DLD1 (cell line): ENCODE measurements around the gene NR2C2AP.

Experiments
- in situ Hi-C: cut with HindIII; loops from 2 replicates; pipeline ENCODE4 v1.10.0; 2017; ENCODE audit warnings: low sequenced_read_pairs

The NR2C2AP gene

DNA sequence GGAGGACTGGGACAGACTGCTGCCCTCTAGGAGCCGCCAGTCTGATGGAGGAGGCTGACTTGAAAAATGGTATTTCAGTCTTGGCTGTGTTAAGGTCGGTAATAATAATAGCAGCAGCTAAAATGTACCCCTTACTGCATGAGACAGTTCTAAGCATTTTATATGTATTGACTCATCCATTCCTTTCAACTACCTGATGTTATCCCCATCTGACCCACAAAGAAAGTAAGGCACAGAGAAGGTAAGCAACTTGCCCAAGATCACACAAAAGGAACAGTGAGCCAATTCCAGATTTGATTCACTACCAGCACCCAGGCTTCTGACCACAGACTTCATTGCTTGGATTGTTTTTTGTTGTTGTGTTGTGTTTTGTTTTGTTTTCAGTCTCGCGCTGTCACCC, 12.6 kb upstream of the NR2C2AP start:
- in situ Hi-C loops: no loop called here

DNA sequence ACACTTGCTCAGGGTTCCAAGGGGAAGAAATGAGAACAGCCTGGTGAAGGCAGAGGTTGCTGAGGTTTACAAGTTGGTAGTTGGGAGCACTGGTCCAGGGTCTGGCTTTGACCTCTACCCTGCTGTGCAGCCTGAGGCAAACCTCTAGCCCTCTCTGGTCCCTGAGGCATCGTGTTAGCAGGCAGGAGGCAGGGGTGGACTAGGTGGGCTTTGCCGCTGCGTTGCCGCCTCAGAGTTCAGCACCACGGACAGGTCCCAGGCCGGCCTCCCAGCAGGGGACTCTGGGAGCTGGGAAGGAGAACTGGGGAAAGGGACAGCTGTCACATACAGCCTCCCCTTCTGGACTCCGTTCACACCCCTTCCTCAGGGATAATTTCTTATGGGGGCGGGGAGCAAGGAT, 11.7 kb upstream of the NR2C2AP start:
- in situ Hi-C loops: no loop called here

DNA sequence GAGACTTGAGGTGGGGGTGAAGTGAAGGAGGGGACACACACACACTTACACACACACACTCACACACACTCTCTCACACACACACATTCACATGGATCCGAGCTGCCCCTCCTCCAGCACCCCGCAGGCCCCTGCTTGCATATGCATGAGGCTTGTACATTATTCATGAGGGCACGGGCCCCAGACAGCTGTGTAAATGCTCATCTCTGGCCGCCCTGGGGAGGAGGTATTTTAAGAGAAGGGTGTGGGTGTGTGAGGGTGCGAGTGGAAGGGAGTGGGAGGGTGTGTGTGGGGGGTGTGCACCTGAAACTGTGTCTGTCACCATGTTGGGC, 10.9 kb upstream of the NR2C2AP start:
- in situ Hi-C loops: no loop called here

DNA sequence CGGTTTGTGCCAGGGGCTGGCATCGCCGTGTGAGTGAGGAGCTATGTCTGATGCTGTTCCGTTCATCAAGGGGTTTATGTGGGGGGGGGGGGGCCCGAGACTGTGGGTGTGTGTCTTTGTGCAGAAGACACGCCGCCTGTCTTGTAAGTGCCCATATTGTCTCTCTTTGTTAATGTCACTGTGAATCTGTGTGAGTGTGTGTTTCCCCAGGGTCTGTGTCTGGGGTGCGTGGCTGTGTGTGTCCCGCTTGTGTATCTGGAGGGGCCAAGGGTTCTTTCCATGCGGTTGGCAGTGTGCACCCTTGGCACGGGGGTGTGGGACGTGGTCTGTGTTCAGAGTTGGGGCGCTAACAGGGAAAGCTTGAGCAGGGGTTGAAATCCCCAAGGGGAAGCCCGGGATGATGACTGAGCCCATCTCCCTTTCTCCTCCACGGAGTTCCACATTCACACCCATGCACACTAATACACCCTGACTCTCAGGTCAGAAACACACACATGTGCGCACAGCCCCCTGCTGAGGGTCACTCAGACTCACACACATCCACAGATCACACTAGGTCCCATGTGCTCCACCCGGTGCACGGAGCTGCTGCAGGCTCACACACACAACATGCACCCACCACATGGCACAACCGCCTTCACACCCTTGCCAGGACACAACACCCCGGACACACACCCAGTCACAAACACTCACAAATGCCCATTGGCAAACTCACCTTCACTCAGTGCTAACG, 10.4 kb upstream of the NR2C2AP start:
- in situ Hi-C loops: no loop called here

DNA sequence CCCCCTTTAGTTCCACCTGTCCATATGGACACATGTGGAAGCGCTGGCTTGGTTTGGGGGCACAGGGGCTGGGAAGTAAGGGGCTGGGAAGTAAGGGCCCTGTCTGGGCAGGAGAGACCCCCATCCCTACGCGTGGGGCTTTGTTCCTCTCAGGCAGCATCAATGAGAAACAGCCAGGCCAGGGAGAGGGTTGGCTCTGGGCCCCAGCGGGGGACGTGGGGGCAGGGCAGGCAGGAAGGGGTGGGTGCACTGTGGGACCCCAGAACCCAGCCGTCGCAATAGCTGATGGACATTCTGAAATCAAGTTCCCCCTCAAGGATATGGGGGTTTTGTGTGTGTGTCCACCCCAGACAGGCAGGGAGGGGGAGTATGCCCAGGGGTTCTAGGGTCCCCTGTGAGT, 9.7 kb upstream of the NR2C2AP start:
- in situ Hi-C loops: no loop called here

DNA sequence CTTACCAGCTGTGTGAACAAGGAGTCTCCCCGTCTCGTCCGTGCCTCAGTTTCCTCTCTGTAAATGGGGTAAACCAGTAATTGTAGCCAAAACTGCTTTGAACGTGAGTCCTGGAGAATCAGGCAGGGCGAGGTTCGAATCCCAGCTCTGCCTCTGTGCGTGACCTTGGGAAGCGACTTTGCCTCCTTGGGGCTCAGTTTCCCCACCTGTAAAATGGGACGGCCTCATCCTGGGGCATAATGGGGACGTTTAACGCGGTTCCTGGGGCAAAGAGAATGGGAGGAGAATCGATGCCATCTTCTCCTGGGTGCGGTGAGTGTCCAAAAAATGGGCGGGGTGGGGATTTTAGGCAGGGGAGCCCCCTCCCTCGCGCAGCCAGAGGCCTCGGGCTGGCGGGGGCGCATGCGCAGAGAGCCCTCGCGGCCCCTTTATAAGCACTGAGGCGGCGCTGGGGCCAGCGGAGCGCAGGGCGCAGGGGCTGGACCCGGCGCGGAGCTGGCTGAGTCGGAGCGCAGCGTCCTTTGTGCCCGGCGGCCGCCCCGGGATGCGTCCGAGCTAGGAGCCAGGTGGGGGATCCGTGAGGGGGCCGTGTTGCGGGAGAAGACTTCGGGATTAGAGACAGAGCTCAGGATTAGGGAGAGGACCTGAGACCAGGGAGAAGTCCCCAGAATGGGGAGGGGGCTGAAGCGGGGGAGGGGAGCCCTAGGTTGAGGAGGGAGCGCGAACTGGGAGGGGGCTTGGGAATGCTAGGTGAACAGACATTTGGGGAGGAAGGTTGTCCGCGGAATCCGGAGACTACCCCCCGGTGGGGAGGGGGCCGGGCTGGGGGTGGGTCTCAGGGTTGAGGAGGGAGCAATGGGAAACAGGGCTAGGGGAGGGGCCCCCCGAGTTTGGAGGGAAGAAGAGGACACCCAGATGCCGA, 8.5 kb upstream of the NR2C2AP start, which contains the start of gene NCAN:
Gene NCAN (plus strand): TSS at position 460 of the 922 bp plus-strand sequence. CDS start 4,996 bp downstream, outside the sequence.
- in situ Hi-C loops: no loop called here

DNA sequence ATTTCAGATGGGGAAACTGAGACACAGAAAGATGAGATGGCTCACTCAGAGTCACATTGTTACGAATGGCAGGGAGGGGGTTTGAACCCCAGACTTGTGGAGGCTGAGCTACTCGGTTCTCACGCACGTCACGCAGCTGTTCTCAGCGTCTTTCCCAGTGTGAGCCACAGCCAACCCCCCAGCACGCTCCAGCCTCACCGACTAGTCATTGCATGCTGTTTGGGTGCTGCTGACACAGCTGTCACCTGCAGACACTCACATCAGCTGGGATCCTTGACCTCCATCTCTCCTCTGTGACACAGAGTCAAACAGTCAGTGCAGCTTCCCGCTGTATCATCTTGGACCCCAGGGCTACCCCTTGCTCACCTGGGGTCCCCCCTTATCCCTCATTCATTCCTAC, 6.2 kb upstream of the NR2C2AP start:
- in situ Hi-C loops: no loop called here

DNA sequence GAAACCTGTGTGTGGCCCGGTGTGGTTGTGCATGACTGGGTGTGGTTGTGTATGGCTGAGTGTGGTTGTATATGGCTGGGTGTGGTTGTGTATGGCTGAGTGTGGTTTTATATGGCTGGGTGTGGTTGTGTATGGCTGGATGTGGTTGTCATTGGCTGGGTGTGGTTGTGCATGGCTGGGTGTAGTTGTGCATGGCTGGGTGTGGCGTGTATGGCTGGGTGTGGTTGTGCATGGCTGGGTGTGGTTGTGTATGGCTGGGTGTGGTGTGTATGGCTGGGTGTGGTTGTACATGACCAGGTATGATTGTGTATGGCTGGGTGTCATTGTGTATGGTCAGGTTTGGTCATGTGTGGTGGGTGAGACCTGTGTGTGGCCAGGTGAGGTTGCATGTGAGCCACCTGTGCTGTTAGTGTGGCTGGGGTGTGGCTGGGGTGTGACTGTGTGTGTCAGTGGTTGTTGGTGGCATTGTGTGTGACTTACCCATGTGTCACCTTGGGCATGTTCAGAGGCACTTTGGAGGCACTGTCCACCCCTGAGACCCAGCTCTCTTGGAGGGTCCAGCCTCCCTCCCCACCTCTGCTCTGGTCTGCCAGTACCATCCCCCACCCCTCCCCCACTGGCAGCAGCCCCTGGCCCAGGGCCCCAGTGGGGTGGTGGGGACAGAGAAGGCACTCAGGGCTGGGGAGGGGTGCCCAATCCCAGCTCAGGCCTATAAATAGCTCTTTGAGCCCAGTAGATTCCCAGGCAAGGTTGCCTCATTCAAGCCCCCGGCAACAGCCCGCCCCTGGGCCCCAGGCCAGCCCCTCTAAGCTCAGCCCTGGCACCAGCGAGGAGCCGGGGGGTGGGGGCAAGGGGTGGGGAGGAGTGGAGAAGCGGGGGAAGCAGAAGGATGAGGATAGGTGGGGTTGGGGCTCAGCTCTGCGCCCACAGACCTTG, 4.7 kb upstream of the NR2C2AP start:
- in situ Hi-C loops: no loop called here

DNA sequence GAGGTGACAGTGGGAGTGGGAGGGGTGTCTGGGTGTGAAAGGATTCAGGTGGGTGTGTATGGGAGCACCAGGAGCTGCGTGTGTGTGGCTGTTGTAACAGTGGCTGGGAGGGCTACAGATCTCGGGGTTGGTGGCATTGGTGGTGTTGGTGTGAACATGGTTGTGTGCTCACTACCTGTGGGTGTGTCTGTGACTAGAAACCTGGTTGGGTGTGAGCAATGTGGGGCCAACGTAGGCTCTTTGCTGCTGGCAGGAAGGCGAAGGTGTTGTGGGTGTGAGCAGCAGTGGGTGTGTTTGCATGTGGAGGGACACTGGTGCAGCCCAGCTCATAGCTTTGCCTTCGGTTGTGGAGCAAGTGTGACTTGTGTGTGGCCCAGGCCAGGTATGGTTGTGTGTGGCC, 3.7 kb upstream of the NR2C2AP start:
- in situ Hi-C loops: no loop called here

DNA sequence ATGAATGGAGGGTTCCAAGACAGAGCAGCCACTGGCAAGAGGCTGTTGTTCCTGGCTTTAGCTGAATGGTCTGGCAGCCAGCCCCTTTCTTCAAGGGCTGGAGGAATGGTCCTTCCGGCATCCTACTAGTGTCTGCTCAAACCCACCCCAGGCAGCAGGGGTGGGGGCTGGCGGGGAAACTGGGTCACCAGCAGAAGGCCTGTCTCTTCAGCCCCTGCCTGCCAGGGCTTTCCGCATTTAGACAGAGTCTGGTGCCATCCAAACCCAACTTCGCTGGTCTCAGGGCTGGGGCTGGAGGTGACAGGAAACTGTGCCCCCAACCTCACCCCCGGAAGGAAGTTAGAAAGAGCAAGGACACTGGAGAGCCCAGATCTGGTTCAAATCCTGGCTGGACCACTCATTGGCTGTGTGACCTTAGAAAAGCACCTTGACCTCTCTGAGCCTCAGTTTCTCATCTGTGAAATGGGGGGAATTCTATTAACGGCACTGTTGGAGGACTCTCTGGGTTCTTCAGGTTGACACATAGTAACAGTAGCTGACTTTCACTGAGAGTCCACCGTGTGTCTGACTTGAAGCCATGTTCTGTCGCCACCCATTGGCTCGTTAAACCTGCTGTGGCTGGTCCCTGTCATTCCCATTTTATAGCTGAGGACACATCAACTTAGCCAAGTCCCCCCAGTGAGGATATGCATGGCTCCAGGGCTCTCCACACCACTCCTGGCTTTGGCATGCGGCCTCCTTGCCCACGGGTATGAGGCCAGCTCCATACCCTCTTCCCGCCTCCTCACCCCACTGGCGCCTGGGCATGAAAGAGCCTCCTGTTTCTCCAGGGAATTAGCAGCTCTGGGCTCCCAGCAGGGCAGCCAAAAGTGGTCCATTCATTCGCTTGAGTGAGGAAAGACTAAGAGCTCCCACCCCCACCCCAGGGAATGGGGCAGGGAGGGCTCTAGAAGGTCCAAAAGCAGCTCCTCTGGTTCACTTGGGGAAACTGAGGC, 2.5 kb upstream of the NR2C2AP start:
- in situ Hi-C loops: no loop called here

DNA sequence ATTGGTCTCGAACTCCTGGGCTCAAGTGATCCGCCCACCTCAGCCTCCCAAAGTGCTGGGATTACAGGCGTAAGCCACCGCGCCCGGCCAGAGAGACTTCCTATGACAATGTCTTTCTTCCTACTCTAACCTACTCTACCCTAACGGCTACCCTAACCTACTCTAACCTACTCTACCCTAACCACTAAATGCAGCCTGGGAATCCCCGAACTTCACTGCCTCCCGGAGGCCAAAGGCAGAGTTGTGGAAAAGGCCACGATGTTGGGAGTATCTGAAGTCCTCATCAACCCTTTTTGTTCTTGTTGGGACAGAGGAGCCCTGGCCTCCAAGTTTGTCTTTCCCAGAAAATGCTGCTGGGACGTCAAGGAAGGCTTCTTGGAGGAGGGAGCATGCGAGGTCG, 967 bp upstream of the NR2C2AP start:
- in situ Hi-C loops: no loop called here

DNA sequence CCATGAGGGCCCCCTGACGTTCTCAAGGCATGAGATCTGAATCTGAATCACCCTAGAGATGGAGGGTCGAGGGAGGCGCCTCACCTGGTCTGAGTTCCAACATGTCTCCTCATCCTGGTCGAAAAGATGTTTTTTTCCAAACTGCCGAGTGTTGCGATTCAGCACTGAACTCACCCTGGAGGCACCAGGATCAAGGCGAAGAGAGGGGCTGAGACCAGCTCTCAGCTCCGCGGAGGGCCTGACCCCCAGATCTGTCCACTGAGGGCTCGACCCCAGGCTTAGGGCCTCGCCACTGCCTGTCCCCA, 555 bp downstream of the NR2C2AP start:
- in situ Hi-C loops: no loop called here

DNA sequence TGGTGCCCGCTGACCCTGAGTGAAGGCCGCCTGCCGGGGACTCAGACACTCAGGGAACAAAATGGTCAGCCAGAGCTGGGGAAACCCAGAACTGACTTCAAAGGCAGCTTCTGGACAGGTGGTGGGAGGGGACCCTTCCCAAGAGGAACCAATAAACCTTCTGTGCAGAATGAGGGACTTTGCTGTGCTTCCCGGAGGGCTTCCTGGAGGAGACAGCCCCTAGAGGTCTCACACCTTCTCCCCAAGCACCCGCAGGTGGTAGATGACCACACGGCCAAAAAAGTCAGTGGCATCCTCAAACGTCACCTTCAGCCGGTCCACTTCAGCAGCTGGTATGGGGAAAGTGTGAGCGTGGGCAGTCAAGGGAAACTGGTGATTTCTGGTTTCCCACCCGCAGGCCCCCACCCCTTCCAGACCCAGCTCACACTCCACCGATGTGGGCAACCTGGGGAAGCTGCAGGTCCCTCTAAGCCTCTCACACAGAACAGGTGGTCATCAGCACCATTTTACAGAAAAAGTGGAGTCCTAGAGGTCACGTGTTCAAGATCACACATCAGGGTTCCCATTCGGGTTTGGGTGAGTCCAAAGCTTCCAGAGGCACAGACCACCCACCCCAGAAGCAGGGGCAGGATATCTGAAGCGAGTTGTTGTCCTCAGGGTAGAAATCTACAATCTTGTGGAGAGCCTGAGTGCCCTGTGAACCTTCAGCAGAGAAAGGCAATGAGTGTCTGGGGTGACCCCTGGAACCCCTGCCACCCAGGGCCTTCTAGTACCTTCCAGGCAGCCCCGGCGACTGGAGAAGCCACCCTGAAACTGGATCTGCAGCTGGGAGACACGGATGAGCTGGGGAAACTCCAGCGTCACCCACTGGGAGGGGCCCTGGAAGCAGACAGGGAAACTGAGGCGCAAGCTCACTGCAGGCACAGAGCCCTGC, 1.2 kb downstream of the NR2C2AP start:
- in situ Hi-C loops: no loop called here

DNA sequence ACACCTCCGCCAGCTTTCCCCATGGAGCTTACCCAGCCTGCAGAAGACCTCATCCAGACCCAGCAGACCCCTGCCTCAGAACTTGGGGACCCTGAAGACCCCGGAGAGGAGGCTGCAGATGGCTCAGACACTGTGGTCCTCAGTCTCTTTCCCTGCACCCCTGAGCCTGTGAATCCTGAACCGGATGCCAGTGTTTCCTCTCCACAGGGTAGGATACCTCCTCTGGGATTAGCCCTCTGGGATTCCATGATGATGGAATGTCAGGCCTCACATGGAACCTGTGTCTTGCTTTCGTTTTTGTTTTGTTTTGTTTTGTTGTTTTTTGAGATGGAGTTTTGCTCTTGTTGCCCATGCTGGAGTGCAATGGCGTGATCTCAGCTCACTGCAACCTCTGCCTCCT, 9.3 kb downstream of the NR2C2AP start:
- in situ Hi-C loops: no loop called here

DNA sequence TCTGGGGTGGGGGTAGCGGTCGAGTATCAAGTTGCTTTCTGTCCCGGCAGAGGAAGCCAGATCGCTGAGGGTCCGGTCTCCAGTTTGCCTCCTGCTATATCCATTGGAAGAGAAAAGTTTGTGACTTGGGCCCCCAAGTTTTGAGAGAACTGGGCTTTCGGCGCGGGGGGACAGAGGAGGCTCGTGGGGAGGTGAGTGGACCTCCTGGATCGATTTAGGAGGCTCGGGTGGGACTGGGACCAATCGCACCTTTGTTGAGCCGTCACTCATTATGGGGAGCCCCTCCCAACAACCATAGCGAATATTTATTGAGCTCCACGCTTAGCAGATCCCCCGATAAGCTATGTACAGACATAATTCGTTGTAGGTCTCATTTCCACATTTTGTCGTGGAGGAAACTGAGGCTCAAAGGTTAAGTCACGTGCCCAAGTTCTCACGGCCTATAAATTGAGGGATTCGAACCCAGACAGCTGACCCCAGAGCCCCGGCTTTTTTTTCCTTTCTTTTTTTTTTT, 10.2 kb downstream of the NR2C2AP start:
- in situ Hi-C loops: no loop called here

DNA sequence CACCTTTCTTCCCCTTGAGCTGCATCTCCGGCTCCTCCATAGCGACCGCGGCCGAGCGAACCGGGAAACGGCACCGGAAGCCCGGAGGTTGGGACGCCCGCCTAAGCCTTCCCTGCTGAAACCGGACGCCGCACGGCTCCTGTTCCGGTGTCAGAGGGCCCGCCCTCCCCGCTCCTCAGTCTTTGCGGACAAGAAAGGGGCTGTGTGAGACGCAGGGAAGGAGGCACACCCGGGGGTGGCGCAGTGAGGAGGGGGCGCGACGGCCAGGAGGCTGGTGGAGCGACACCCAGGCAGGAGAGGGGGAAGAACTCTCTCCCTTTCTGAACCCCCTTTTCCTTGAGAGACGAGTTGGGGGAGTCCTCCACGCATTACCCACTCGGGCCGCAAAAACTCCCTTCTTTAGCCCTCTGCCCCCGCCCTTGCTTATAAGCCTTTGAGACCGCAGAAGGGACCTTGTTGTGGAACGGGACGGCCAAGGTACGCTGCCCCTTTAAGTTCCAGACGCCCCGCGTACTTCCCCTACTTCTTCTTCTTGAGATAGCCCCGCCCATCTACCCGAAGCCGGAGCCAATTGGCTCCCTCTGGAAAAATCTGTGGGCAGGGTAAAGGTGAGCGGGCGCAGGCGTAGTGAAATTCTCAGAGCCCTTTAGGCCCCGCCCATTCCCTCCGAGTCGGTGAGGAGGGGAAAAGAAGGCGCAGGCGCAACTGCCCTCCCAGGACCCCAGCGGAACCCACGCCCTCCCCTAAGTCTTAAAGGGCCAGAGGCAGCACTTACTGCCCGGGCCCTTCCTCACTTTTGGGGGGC, 10.9 kb downstream of the NR2C2AP start, which contains the start of the genes BORCS8 and RFXANK:
Gene BORCS8 (minus strand): TSS at position 75 of the 805 bp plus-strand sequence. CDS start 35 bp downstream, at position 40.
Gene RFXANK (plus strand): TSS at position 181 of the 805 bp plus-strand sequence. CDS start 1,689 bp downstream, outside the sequence.
- in situ Hi-C loops: no loop called here

DNA sequence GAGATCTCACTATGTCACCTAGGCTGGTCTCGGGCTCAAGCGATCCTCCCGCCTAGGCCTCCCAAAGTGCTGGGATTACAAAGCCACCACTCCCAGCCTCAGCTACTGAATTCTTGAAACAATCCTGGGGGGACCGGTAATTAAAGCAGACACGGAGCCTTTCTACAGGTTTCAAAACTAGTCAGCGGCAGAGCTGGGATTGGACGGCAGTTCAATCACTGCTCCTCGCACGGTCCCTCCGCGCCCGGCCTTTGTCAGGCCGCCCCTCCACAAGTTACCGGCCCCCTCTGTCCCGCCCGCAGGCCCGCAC, 11.5 kb downstream of the NR2C2AP start:
- in situ Hi-C loops: no loop called here

DNA sequence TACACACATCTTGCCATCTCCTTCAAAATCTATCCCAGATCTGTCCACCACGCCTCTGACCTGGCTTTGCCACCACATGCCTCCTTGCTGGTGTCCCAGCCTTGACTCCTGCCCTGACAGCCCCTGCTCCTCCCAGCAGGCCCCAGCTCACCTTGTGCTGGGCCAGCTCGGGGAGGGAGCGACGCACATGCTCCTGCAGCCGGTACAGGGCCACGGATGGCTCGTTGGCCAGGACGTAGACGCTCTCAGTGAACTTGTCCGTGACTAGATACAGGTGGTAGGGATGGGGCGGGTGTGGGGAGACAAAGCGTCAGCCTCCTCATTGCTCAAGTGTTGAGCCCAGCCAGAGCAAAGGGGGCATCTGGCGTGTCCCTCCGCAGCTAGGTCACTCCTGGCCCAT, 16.5 kb downstream of the NR2C2AP start:
- in situ Hi-C loops: no loop called here
